GM18502 (cell line): ENCODE data around the gene C16orf95.
"Not testable (repeated sequence)": the region's sequence is repeated elsewhere in the genome, so short reads cannot be mapped to it uniquely, and the experiment has no call there.

ENCODE experiments used
- ATAC-seq: cut with Tn5 transposase; IDR thresholded peaks from one replicate; pipeline ENCODE4 v1.9.1; 2021; ENCODE audit warnings: mild to moderate bottlenecking; ENCODE audit not compliant: unreplicated experiment, poor library complexity

C16orf95 gene

GRCh38 chr16:87263418-87264052, 53.7 kb downstream of the C16orf95 start:
- no peak for ATAC-seq

DNA sequence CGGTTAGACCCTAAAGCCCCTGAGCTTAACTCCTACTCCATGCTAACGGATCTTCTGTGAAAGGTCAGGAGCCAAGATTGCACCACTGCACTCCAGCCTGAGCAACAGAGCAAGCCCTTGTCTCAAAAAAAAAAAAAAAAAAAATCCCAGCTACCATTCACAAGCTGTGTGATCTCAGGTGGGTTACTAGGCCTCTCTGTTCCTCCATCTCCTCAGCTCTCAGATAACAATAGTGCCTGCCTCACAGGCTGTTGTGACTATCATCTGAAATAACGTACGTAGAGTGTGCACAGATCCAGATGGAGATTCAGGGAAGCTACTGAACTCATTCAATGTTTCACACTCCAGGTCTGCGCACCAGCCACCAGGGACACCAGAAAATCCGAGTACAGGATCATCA, 57.8 kb downstream of the C16orf95 start:
- ATAC-seq, result no peak

DNA sequence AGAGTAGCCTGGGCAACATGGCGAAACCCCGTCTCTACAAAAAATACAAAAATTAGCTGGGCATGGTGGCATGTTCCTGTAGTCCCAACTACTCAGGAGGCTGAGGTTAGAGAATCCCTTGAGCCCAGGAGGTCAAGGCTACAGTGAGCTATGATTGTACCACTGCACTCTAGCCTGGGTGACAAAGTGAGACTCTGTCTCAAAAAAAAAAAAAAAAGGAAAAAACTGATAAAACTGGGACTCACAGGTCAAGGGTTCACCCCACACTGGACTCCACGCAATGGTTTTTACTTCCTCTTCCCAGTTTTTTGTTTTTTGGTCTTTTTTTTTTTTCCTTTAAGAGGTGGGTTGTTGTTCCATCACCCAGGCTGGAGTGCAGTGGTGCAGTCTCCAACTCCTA, 58.5 kb downstream of the C16orf95 start:
- not testable (repeated sequence) for ATAC-seq

DNA sequence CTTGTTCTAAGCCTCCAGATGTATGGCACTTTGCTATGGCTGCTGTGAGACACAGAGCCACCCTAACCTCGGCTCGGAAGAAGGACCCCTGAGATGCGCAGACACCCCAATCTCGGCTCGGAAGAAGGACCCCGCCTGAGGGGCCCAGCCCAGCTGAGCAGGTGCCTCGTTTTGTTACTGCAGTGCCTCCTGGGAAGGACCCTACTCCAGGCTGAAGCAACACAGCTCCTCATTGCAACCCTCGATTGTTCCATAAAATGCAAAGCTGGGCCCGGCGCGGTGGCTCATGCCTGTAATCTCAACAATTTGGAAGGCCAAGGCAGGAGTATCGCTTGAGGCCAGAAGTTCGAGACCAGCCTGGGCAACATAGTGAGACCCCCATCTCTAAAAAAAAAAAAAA, 61.3 kb downstream of the C16orf95 start:
- ATAC-seq, result no peak

- ATAC-seq, result no peak
Observed at GRCh38 chr16:87254734-87255133, 62.5 kb downstream of the C16orf95 start.

DNA sequence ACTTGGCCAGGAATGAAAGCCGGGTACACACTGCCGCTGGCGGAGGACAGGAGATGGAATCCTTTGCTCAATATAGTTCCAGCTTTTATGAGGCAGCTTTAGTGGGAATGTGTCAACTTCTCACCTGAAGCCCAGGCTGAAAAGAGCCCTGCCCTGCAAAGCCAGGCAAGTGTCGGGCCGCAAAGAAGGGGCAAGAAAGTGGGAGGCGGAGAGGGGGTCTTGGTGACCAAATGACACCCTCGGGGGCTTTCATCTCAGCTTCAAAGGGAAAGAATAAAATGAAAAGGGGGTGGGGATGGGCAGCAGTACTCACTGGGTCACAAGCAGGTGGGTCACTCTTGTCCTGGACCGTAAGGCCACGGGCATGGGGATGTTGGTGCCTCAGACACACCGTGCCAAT, 62.9 kb downstream of the C16orf95 start:
- no peak for ATAC-seq

- ATAC-seq, result no peak
Observed at GRCh38 chr16:87253536-87253935, 63.7 kb downstream of the C16orf95 start.
